Endothelial cell of umbilical vein (primary cell): Measurements from ENCODE around the gene AWAT2. TPM values are rescaled to one million over a fixed set of nuclear protein-coding genes. Genes with fewer than 3 reads are reported as not detected.

Experiments used
- BruUV-seq: library from RNA; stranded (reverse); fragments of 400-500 nt; replicated peaks from 2 replicates; lab custom pipeline; 2021; lab: Mats Ljungman, UMichigan
- CTCF ChIA-PET: fragments of 300-600, 350-600 bp; sonication (Branson Sonifier 250); formaldehyde crosslinking; loops from one replicate; lab custom pipeline; 2021; ENCODE audit warnings: antibody characterized with exemption, inconsistent platforms; lab: Charles Lee
- POLR2A ChIA-PET: fragments of 300-600, 350-600 bp; sonication (Branson Sonifier 250); formaldehyde crosslinking; loops from one replicate; lab custom pipeline; 2021; ENCODE audit warnings: antibody characterized with exemption, inconsistent platforms; lab: Charles Lee
- DNase-seq: peaks from one replicate; pipeline ENCODE4 v3.0.0-alpha.2; 2011; ENCODE audit warnings: low read depth, low spot score
- FAIRE-seq: peaks from 2 replicates; lab custom pipeline; 2011; peaks lifted over from hg19 to GRCh38; lab: Jason Lieb, UNC
- H2AFZ ChIP-seq: 2 replicates; pipeline ENCODE4 v1.6.0; 2012; ENCODE audit warnings: low read depth, low read length, control low read depth, inconsistent platforms
- H3K27ac ChIP-seq: 2 replicates; pipeline ENCODE4 v1.5.1; 2011; ENCODE audit warnings: low read depth, mild to moderate bottlenecking, control low read depth, low read length, moderate library complexity; ENCODE audit not compliant: insufficient read depth
- H3K27me3 ChIP-seq, 2 experiments: 2 replicates each; pipeline versions ENCODE4 v1.6.0 to v1.6.1; 2011; ENCODE audit warnings: low read length in 2 of 2, mixed read lengths in 1 of 2; ENCODE audit not compliant: control insufficient read depth in 2 of 2, insufficient read depth in 2 of 2
- H3K36me3 ChIP-seq, 2 experiments: 2 replicates in 1 of 2; 3 replicates in 1 of 2; pipeline ENCODE4 v1.5.1; 2011; ENCODE audit warnings: low read length in 2 of 2, mild to moderate bottlenecking in 1 of 2, moderate library complexity in 1 of 2; ENCODE audit not compliant: control insufficient read depth in 2 of 2, insufficient read depth in 2 of 2; ENCODE audit errors: extremely low read depth in 1 of 2
- H3K4me1 ChIP-seq: 3 replicates; pipeline ENCODE4 v1.5.1; 2011; ENCODE audit warnings: mild to moderate bottlenecking, low read length; ENCODE audit not compliant: control insufficient read depth, insufficient read depth; ENCODE audit errors: extremely low read depth
- H3K4me2 ChIP-seq: 2 replicates; pipeline ENCODE4 v1.6.1; 2011; ENCODE audit warnings: low read length, control low read depth, mixed read lengths; ENCODE audit not compliant: insufficient read depth
- H3K4me3 ChIP-seq, 3 experiments: fragments of 200-600 bp in 1 of 3; sonication (generic), shearing (Covaris generic) in 1 of 3; replicated peaks in 1 of 3; 2 replicates each; pipeline ENCODE4 v1.5.1; 2011 to 2016; ENCODE audit warnings: control low read depth in 3 of 3, low read length in 3 of 3, mild to moderate bottlenecking in 2 of 3, inconsistent platforms in 1 of 3, low read depth in 1 of 3, moderate library complexity in 1 of 3; ENCODE audit not compliant: insufficient read depth in 1 of 3
- H3K79me2 ChIP-seq: 2 replicates; pipeline ENCODE4 v1.6.0; 2012; ENCODE audit warnings: low read length, inconsistent platforms; ENCODE audit not compliant: control insufficient read depth, insufficient read depth
- H3K9ac ChIP-seq: replicated peaks from 2 replicates; pipeline ENCODE3; 2011; ENCODE audit warnings: low read length, control low read depth; ENCODE audit not compliant: insufficient read depth; ENCODE audit errors: extremely low read depth
- H3K9me1 ChIP-seq: replicated peaks from 3 replicates; pipeline ENCODE4 v1.6.0; 2011; ENCODE audit warnings: mild to moderate bottlenecking, low read length; ENCODE audit not compliant: control insufficient read depth, insufficient read depth; ENCODE audit errors: extremely low read depth
- H3K9me3 ChIP-seq: replicated peaks from 2 replicates; pipeline ENCODE4 v1.5.1; 2012; ENCODE audit warnings: low read length, inconsistent platforms; ENCODE audit not compliant: control insufficient read depth, insufficient read depth
- H4K20me1 ChIP-seq: replicated peaks from 2 replicates; pipeline ENCODE3; 2011; ENCODE audit warnings: mild to moderate bottlenecking, low read length; ENCODE audit not compliant: control insufficient read depth, insufficient read depth; ENCODE audit errors: extremely low read depth
- EZH2 ChIP-seq: IDR thresholded peaks from 2 replicates; pipeline ENCODE4 v1.6.1; 2012; ENCODE audit warnings: borderline replicate concordance, low read depth, mild to moderate bottlenecking, moderate library complexity, low read length, inconsistent platforms; ENCODE audit not compliant: severe bottlenecking
- FOS ChIP-seq: IDR thresholded peaks from 2 replicates; pipeline ENCODE4 v1.6.1; 2011; ENCODE audit warnings: mild to moderate bottlenecking, low read length, moderate library complexity, borderline replicate concordance; ENCODE audit not compliant: insufficient read depth
- GATA2 ChIP-seq: IDR thresholded peaks from 2 replicates; pipeline ENCODE4 v1.7.0; 2011; ENCODE audit warnings: low read depth, mild to moderate bottlenecking, moderate library complexity, mixed read lengths, low read length; ENCODE audit not compliant: insufficient read length, insufficient read depth
- JUN ChIP-seq: IDR thresholded peaks from 2 replicates; pipeline ENCODE4 v1.6.1; 2011; ENCODE audit warnings: borderline replicate concordance, low read depth; ENCODE audit not compliant: insufficient read length, insufficient read depth
- MYC ChIP-seq: IDR thresholded peaks from one replicate; pipeline ENCODE4 v1.6.1; 2011; ENCODE audit warnings: mild to moderate bottlenecking, low read depth, low read length
- POLR2A ChIP-seq: IDR thresholded peaks from 2 replicates; pipeline ENCODE4 v1.6.1; 2012; ENCODE audit warnings: low read depth, mild to moderate bottlenecking, control low read depth, low read length
- POLR2AphosphoS5 ChIP-seq: IDR thresholded peaks from 2 replicates; pipeline ENCODE4 v1.6.1; 2012; ENCODE audit warnings: low read depth, mild to moderate bottlenecking, control low read depth, low read length, moderate library complexity; ENCODE audit not compliant: insufficient read depth
- dilution Hi-C: fragments of 300-500 bp; cut with MboI; formaldehyde crosslinking; loops from one replicate; pipeline ENCODE4 v1.15.0; 2019; ENCODE audit warnings: low sequenced_read_pairs; ENCODE audit not compliant: extremely low pct_ligation_motif_present
- intact Hi-C: fragments of 100-400 bp; cut with micrococcal nuclease; formaldehyde crosslinking; loops from one replicate; pipeline ENCODE4 v1.10.0; 2022
- polyA plus RNA-seq, 4 experiments: library from polyadenylated mRNA; depleted of rRNA in 3 of 4; stranded (reverse) in 3 of 4; unstranded in 1 of 4; fragments of >200 nt; gene quantifications; 2 replicates each; pipeline versions ENCODE4 v1.2.1 to v1.2.3, GENCODE V29; 2011 to 2012; ENCODE audit warnings: missing spikeins in 1 of 4
- total RNA-seq: library from RNA; stranded (reverse); gene quantifications from 2 replicates; pipeline ENCODE4 v1.2.3, GENCODE V29; 2021
- TF ChIP-seq, protein P1 (sequence below): IDR thresholded peaks from 2 replicates; pipeline ENCODE4 v1.6.1; 2011; ENCODE audit not compliant: insufficient read depth, insufficient read length
- TF ChIP-seq, protein P2 (sequence below), 2 donors: IDR thresholded peaks; 1 replicate in 1 of 2; 2 replicates in 1 of 2; pipeline ENCODE4 v1.5.1; 2011; ENCODE audit warnings: low read length in 2 of 2, mild to moderate bottlenecking in 2 of 2, moderate library complexity in 2 of 2, control low read depth in 1 of 2, inconsistent platforms in 1 of 2, low read depth in 1 of 2; ENCODE audit not compliant: insufficient read depth in 1 of 2; ENCODE audit errors: extremely low read depth in 1 of 2

Gene AWAT2
- total and polyA plus RNA-seq, 2 donors (not counting 3 experiments of a cell fraction or from before 2014, with no cell fraction given) = 0.20 to 0.29 TPM

DNA sequence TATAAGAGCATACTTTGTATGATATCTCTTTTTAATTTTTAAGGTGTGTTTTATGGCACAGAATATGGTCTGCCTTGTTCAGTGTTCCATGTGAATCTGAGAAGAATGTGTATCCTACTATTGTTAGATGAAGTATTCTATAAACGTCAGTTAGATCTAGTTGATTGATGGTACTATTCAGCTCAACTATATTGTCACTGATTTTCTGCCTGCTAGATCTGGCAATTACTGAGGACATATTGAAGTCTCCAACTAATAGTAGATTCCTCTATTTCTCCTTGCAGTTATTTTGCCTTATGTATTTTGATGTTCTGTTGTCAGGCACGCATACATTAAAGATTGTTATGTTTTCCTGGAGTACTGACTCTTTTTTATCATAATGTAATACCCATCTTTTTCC is 39.8 kb downstream of the AWAT2 start:
- Histone ChIP-seq H3K9me3 (no peaks in the 10 kb centered on the region), H3K9ac (no peak overlapping the region), H3K4me2 (no peak overlapping the region), H3K27ac (no peak overlapping the region), H4K20me1 (no peaks in the 10 kb centered on the region), H3K4me1 (no peaks in the 10 kb centered on the region), H2AFZ (no peak overlapping the region), H3K4me3 (no peak overlapping the region), H3K79me2 (no peaks in the 10 kb centered on the region), H3K36me3 (no peaks in the 10 kb centered on the region), H3K9me1 (no peaks in the 10 kb centered on the region), H3K27me3 (no peaks in the 10 kb centered on the region)
- ChIA-PET CTCF (no interaction called here), POLR2A (no interaction called here)
- dilution Hi-C loops = no loop called here
- FAIRE-seq = no peak
- intact Hi-C loops = no loop called here
- no peak for TF ChIP-seq MYC
- no peak for DNase-seq
- no TSS peak for BruUV-seq

DNA sequence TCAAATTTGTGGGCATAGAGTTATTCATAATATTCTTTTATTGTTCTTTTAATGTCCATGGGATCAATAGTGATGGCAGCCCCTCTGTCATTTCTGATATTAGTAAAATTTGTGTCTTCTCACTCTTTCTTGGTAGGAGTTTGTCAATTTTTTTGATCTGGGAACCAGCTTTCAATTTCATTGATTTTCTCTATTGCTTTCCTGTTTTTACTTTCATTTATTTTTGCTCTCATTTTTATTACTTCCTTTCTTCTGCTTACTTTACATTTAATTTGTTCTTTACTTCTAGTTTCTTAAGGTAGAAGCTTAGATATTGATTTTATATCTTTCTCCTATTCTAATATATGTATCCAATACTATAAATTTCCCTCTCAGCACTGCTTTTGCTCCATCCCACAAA is 40.7 kb downstream of the AWAT2 start:
- Histone ChIP-seq H4K20me1 (no peaks in the 10 kb centered on the region), H3K27me3 (no peaks in the 10 kb centered on the region), H3K36me3 (no peaks in the 10 kb centered on the region), H3K4me1 (no peaks in the 10 kb centered on the region), H3K9me1 (no peaks in the 10 kb centered on the region), H3K9ac (no peak overlapping the region), H3K4me2 (no peak overlapping the region), H2AFZ (no peak overlapping the region), H3K27ac (no peak overlapping the region), H3K9me3 (no peaks in the 10 kb centered on the region), H3K79me2 (no peaks in the 10 kb centered on the region), H3K4me3 (no peak overlapping the region)
- intact Hi-C loops (no loop called here), dilution Hi-C loops (no loop called here)
- ChIA-PET POLR2A (no interaction called here), CTCF (no interaction called here)
- no TSS peak for BruUV-seq
- FAIRE-seq = no peak
- TF ChIP-seq EZH2 = no peak
- no peak for TF ChIP-seq POLR2A
- no peak for TF ChIP-seq MYC
- TF ChIP-seq, protein P1, sequence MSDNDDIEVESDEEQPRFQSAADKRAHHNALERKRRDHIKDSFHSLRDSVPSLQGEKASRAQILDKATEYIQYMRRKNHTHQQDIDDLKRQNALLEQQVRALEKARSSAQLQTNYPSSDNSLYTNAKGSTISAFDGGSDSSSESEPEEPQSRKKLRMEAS = no peak
- TF ChIP-seq FOS = no peak
- TF ChIP-seq, protein P2, sequence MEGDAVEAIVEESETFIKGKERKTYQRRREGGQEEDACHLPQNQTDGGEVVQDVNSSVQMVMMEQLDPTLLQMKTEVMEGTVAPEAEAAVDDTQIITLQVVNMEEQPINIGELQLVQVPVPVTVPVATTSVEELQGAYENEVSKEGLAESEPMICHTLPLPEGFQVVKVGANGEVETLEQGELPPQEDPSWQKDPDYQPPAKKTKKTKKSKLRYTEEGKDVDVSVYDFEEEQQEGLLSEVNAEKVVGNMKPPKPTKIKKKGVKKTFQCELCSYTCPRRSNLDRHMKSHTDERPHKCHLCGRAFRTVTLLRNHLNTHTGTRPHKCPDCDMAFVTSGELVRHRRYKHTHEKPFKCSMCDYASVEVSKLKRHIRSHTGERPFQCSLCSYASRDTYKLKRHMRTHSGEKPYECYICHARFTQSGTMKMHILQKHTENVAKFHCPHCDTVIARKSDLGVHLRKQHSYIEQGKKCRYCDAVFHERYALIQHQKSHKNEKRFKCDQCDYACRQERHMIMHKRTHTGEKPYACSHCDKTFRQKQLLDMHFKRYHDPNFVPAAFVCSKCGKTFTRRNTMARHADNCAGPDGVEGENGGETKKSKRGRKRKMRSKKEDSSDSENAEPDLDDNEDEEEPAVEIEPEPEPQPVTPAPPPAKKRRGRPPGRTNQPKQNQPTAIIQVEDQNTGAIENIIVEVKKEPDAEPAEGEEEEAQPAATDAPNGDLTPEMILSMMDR (IDR thresholded peaks at IDR 0.05; ENCODE audit: extremely low read depth in 1 of 2, insufficient read depth in 1 of 2, low read depth in 1 of 2, low read length in 2 of 2) = no peak
- no peak for TF ChIP-seq JUN
- no peak for TF ChIP-seq POLR2AphosphoS5
- TF ChIP-seq GATA2 = no peak
- no peak for DNase-seq
